Measurements from ENCODE around the gene LEKR1. TPM values are rescaled to one million over a fixed set of nuclear protein-coding genes. Genes with fewer than 3 reads are reported as not detected.

LEKR1 gene
- total and polyA plus RNA-seq, 5 donors, result 0.97 to 2.0 (median 1.5) TPM

- H3K4me3 ChIP-seq (ENCODE audit: low read length), result no peak overlapping the region
- H3K27me3 ChIP-seq (ENCODE audit: control insufficient read depth, insufficient read depth), result no peaks in the 10 kb centered on the region
- H3K27ac ChIP-seq (ENCODE audit: low read length), result no peak overlapping the region
- no peaks in the 10 kb centered on the region for H3K4me1 ChIP-seq (ENCODE audit: control insufficient read depth, insufficient read depth, low read length)
- H3K9me3 ChIP-seq (ENCODE audit: control insufficient read depth, low read length), result no peaks in the 10 kb centered on the region
- intact Hi-C loops (cut with DNase I), result loop anchor here in 1 of 4 donors (10.0 kb wide), 1 partner anchor 59 kb away; no protein-coding TSS in a partner anchor
- 76% methylated on average over 5 of the region's 5 CpGs for WGBS
- DNase-seq (no peak), ATAC-seq (no peak)
Measured at GRCh38 chr3:157063469-157063868, 237.3 kb downstream of the LEKR1 start.

- peak in 1 of 3 donors; percentile 32 for DNase-seq
- Histone ChIP-seq H3K27me3 (ENCODE audit: control insufficient read depth, insufficient read depth) (no peaks in the 10 kb centered on the region), H3K4me3 (ENCODE audit: low read length) (no peak overlapping the region), H3K4me1 (ENCODE audit: control insufficient read depth, insufficient read depth, low read length) (no peaks in the 10 kb centered on the region), H3K9me3 (ENCODE audit: control insufficient read depth, low read length) (no peaks in the 10 kb centered on the region), H3K27ac (ENCODE audit: low read length) (no peak overlapping the region)
- intact Hi-C loops (cut with DNase I), result loop anchor here in 1 of 4 donors (10.0 kb wide), 1 partner anchor 59 kb away; no protein-coding TSS in a partner anchor
- 62% methylated on average over 2 of the region's 2 CpGs for WGBS
- ATAC-seq, result peak in 1 of 2 donors; percentile 62
Measured at GRCh38 chr3:157063926-157064325, 237.8 kb downstream of the LEKR1 start.

- no peaks in the 10 kb centered on the region for H3K9me3 ChIP-seq (ENCODE audit: control insufficient read depth, low read length)
- WGBS, result 63% methylated on average over 7 of the region's 7 CpGs
- H3K27ac ChIP-seq (ENCODE audit: low read length), result no peak overlapping the region
- intact Hi-C loops (cut with DNase I), result loop anchor here in 1 of 4 donors (10.0 kb wide), 1 partner anchor 60 kb away; no protein-coding TSS in a partner anchor
- ATAC-seq, result peak in 1 of 2 donors; percentile 38
- no peaks in the 10 kb centered on the region for H3K4me1 ChIP-seq (ENCODE audit: control insufficient read depth, insufficient read depth, low read length)
- H3K27me3 ChIP-seq (ENCODE audit: control insufficient read depth, insufficient read depth), result no peaks in the 10 kb centered on the region
- H3K4me3 ChIP-seq (ENCODE audit: low read length), result no peak overlapping the region
- peak in 1 of 3 donors; percentile 39 for DNase-seq
Measured at GRCh38 chr3:157064402-157064801, 238.2 kb downstream of the LEKR1 start.

GRCh38 chr3:157065201-157065600, 239.0 kb downstream of the LEKR1 start:
- H3K27me3 ChIP-seq (ENCODE audit: control insufficient read depth, insufficient read depth), result no peaks in the 10 kb centered on the region
- no peak overlapping the region for H3K27ac ChIP-seq (ENCODE audit: low read length)
- intact Hi-C loops (cut with DNase I), result loop anchor here in 1 of 4 donors (10.0 kb wide), 1 partner anchor 60 kb away; no protein-coding TSS in a partner anchor
- no peak for DNase-seq
- H3K9me3 ChIP-seq (ENCODE audit: control insufficient read depth, low read length), result no peaks in the 10 kb centered on the region
- H3K4me1 ChIP-seq (ENCODE audit: control insufficient read depth, insufficient read depth, low read length), result no peaks in the 10 kb centered on the region
- no peak for ATAC-seq
- no peak overlapping the region for H3K4me3 ChIP-seq (ENCODE audit: low read length)
- WGBS, result 78% methylated on average over 5 of the region's 5 CpGs

GRCh38 chr3:157066335-157067098, 240.4 kb downstream of the LEKR1 start:
- Histone ChIP-seq H3K9me3 (ENCODE audit: control insufficient read depth, low read length) (no peaks in the 10 kb centered on the region), H3K4me1 (ENCODE audit: control insufficient read depth, insufficient read depth, low read length) (no peaks in the 10 kb centered on the region), H3K4me3 (ENCODE audit: low read length) (no peak overlapping the region), H3K27ac (ENCODE audit: low read length) (no peak overlapping the region), H3K27me3 (ENCODE audit: control insufficient read depth, insufficient read depth) (no peaks in the 10 kb centered on the region)
- DNase-seq (peak in 2 of 3 donors; percentile 29 to 55), ATAC-seq (no peak)
- intact Hi-C loops (cut with DNase I), result loop anchor here in 1 of 4 donors (10.0 kb wide), 1 partner anchor 62 kb away; no protein-coding TSS in a partner anchor
- 64% methylated on average over 11 of the region's 11 CpGs for WGBS

GRCh38 chr3:157067114-157067513, 241.0 kb downstream of the LEKR1 start:
- no peaks in the 10 kb centered on the region for H3K27me3 ChIP-seq (ENCODE audit: control insufficient read depth, insufficient read depth)
- no peak overlapping the region for H3K4me3 ChIP-seq (ENCODE audit: low read length)
- 87% methylated on average over 3 of the region's 3 CpGs for WGBS
- H3K9me3 ChIP-seq (ENCODE audit: control insufficient read depth, low read length), result no peaks in the 10 kb centered on the region
- ATAC-seq, result no peak
- intact Hi-C loops (cut with DNase I), result loop anchor here in 1 of 4 donors (10.0 kb wide), 1 partner anchor 62 kb away; no protein-coding TSS in a partner anchor
- no peak overlapping the region for H3K27ac ChIP-seq (ENCODE audit: low read length)
- peak in 1 of 3 donors; percentile 47 for DNase-seq
- no peaks in the 10 kb centered on the region for H3K4me1 ChIP-seq (ENCODE audit: control insufficient read depth, insufficient read depth, low read length)

GRCh38 chr3:157069406-157069805, 243.3 kb downstream of the LEKR1 start:
- DNase-seq (no peak), ATAC-seq (no peak)
- no peaks in the 10 kb centered on the region for H3K4me1 ChIP-seq (ENCODE audit: control insufficient read depth, insufficient read depth, low read length)
- H3K4me3 ChIP-seq (ENCODE audit: low read length), result no peak overlapping the region
- intact Hi-C loops (cut with DNase I), result loop anchor here in 1 of 4 donors (10.0 kb wide), 1 partner anchor 65 kb away; no protein-coding TSS in a partner anchor
- H3K27me3 ChIP-seq (ENCODE audit: control insufficient read depth, insufficient read depth), result no peaks in the 10 kb centered on the region
- no peaks in the 10 kb centered on the region for H3K9me3 ChIP-seq (ENCODE audit: control insufficient read depth, low read length)
- H3K27ac ChIP-seq (ENCODE audit: low read length), result no peak overlapping the region
- 90% methylated on average over 4 of the region's 4 CpGs for WGBS

- no peaks in the 10 kb centered on the region for H3K4me1 ChIP-seq (ENCODE audit: control insufficient read depth, insufficient read depth, low read length)
- H3K27ac ChIP-seq (ENCODE audit: low read length), result no peak overlapping the region
- no peaks in the 10 kb centered on the region for H3K27me3 ChIP-seq (ENCODE audit: control insufficient read depth, insufficient read depth)
- H3K4me3 ChIP-seq (ENCODE audit: low read length), result no peak overlapping the region
- WGBS, result 69% methylated on average over 7 of the region's 7 CpGs
- ATAC-seq, result peak in 1 of 2 donors; percentile 21
- intact Hi-C loops (cut with DNase I), result loop anchor here in 2 of 4 donors (10.0 kb wide), 2 partner anchors 65 to 255 kb away; no protein-coding TSS in a partner anchor
- H3K9me3 ChIP-seq (ENCODE audit: control insufficient read depth, low read length), result no peaks in the 10 kb centered on the region
- no peak for DNase-seq
Measured at GRCh38 chr3:157069846-157070677, 243.9 kb downstream of the LEKR1 start.

- no peaks in the 10 kb centered on the region for H3K9me3 ChIP-seq (ENCODE audit: control insufficient read depth, low read length)
- H3K27ac ChIP-seq (ENCODE audit: low read length), result no peak overlapping the region
- WGBS, result 71% methylated on average over 2 of the region's 2 CpGs
- no peaks in the 10 kb centered on the region for H3K4me1 ChIP-seq (ENCODE audit: control insufficient read depth, insufficient read depth, low read length)
- DNase-seq, result no peak
- intact Hi-C loops (cut with DNase I), result loop anchor here in 1 of 4 donors (10.0 kb wide), 1 partner anchor 256 kb away; no protein-coding TSS in a partner anchor
- no peaks in the 10 kb centered on the region for H3K27me3 ChIP-seq (ENCODE audit: control insufficient read depth, insufficient read depth)
- ATAC-seq, result peak; percentile 50 to 61
- H3K4me3 ChIP-seq (ENCODE audit: low read length), result no peak overlapping the region
Measured at GRCh38 chr3:157070678-157070999, 244.5 kb downstream of the LEKR1 start.

- H3K9me3 ChIP-seq (ENCODE audit: control insufficient read depth, low read length), result no peaks in the 10 kb centered on the region
- H3K27ac ChIP-seq (ENCODE audit: low read length), result no peak overlapping the region
- intact Hi-C loops (cut with DNase I), result loop anchor here in 1 of 4 donors (10.0 kb wide), 1 partner anchor 257 kb away; no protein-coding TSS in a partner anchor
- DNase-seq, result no peak
- no peaks in the 10 kb centered on the region for H3K27me3 ChIP-seq (ENCODE audit: control insufficient read depth, insufficient read depth)
- H3K4me1 ChIP-seq (ENCODE audit: control insufficient read depth, insufficient read depth, low read length), result peaks cover 2% of the 10 kb centered on the region
- no peak for ATAC-seq
- WGBS, result 100% methylated on average over 2 of the region's 2 CpGs
- H3K4me3 ChIP-seq (ENCODE audit: low read length), result no peak overlapping the region
Measured at GRCh38 chr3:157071744-157072525, 245.8 kb downstream of the LEKR1 start.

All from right cardiac atrium (tissue), 5 donors.